LoVo (cell line): ENCODE measurements around the gene DCST1.

Experiments used
- DNase-seq: peaks from one replicate; pipeline ENCODE4 v3.0.0-alpha.2; 2016; ENCODE audit warnings: low spot score

DCST1 gene

DNA sequence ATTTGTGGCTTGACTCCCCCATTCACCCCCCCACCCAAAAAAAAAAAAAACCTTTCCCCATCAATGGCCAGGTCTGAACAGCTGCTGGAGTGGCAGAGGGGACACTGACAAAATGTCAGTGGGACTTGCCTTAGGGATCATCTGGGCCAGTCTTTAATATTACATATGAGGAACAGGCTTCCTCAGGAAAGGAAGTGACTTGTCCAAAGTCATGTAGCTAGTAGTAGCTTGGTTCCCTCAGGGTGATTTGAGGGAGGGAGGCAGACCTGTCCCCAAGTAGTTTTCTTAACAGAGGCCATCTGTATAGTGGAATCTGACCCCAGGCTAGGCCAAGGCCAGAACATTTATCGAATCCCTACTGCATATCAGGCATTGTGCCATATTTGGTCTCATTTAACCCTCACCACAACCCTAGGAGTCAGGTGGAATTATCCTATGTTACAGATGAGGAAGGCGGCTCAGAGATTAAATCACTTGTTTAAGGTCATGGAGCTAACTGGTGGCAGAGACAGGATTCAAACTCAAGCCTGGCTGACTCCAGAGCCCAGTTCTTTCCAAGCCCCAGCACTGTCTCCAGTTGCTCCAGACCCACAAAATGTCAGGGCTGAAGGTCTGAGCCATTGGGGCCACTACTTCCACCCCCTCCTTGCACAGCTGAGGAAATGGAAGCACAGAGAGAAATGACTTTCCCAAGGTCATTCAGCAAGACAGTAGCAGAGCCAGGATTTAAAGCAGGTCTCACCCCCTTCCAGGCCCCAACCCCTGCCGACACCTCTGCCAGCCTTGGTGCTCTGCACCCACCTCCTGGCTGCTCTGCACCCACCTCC, 20.6 kb upstream of the DCST1 start:
- no peak for DNase-seq

DNA sequence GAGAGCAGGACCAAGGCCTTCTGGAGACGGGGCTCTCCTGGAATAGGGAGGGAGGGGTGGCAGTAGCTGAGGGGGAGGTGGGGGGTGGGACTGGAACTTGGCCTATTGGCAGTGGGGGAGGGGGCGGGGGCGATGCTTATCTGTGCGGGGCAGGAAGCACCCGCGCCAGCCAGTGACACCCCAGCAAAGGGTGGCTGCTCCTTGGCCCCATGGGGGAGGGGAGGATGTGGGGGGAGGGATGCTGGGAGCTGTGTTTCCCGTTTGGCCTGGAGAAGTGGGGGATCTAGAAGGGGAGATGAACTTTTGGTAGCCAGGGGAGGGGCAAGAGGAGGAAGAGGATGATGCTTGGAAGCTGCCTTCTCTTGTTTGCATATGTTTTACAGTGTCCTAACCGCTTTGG, 20.0 kb upstream of the DCST1 start:
- DNase-seq = no peak

DNA sequence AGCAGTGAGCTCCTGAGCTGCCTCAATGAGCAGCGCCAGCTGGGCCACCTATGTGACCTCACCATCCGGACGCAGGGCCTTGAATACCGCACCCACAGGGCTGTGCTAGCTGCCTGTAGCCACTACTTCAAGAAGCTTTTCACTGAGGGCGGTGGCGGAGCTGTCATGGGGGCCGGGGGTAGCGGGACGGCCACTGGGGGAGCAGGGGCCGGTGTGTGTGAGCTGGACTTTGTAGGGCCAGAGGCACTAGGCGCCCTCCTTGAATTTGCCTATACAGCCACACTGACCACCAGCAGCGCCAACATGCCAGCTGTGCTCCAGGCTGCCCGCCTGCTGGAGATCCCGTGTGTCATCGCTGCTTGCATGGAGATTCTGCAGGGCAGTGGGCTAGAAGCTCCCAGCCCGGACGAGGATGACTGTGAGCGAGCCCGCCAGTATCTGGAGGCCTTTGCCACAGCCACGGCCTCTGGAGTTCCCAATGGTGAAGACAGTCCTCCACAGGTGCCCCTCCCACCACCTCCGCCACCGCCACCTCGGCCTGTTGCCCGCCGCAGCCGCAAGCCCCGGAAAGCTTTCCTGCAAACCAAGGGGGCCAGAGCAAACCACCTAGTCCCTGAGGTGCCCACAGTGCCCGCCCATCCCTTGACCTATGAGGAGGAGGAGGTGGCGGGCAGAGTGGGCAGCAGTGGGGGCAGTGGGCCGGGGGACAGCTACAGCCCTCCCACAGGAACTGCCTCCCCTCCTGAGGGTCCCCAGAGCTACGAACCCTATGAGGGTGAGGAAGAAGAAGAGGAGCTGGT, 18.7 kb upstream of the DCST1 start:
- no peak for DNase-seq

DNA sequence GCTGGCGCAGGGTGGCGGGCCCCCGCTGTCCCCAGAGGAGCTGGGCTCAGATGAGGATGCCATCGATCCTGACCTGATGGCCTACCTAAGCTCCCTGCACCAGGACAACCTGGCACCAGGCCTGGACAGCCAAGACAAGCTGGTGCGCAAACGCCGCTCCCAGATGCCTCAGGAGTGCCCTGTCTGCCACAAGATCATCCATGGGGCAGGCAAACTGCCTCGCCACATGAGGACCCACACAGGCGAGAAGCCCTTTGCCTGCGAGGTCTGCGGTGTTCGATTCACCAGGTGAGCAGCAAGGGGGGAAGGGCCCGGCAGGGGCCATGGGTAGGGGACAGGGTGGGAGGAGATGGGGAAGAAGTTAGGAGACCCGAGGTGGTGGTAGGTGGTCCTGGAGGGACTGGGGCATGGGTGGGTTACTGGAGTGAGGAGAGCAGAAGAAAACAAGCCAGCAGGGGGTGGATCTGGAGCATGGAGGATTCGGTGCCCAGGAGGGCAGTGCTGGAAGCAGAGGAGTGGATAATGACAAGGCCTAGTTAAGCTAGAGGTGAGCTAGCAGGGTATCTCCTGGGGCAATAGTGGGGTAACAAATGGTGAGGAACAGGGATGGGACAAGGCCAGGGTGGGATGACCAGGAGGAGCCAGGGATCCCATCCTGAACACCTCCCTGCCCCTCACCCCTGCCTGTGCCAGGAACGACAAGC, 17.9 kb upstream of the DCST1 start:
- DNase-seq = no peak

DNA sequence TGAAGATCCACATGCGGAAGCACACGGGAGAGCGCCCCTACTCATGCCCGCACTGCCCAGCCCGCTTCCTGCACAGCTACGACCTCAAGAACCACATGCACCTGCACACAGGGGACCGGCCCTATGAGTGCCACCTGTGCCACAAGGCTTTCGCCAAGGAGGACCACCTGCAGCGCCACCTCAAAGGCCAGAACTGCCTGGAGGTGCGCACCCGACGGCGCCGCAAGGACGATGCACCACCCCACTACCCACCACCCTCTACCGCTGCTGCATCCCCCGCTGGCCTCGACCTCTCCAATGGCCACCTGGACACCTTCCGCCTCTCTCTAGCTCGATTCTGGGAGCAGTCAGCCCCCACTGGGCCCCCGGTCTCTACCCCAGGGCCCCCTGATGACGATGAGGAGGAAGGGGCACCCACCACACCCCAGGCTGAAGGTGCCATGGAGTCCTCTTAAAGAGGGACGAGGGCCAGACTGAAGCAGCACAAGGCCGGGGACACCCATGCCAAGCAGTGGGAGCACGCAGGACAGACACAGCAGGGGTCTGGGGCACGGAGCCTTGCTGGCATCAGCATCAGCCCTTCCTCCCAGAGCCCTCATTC, 17.3 kb upstream of the DCST1 start:
- no peak for DNase-seq

DNA sequence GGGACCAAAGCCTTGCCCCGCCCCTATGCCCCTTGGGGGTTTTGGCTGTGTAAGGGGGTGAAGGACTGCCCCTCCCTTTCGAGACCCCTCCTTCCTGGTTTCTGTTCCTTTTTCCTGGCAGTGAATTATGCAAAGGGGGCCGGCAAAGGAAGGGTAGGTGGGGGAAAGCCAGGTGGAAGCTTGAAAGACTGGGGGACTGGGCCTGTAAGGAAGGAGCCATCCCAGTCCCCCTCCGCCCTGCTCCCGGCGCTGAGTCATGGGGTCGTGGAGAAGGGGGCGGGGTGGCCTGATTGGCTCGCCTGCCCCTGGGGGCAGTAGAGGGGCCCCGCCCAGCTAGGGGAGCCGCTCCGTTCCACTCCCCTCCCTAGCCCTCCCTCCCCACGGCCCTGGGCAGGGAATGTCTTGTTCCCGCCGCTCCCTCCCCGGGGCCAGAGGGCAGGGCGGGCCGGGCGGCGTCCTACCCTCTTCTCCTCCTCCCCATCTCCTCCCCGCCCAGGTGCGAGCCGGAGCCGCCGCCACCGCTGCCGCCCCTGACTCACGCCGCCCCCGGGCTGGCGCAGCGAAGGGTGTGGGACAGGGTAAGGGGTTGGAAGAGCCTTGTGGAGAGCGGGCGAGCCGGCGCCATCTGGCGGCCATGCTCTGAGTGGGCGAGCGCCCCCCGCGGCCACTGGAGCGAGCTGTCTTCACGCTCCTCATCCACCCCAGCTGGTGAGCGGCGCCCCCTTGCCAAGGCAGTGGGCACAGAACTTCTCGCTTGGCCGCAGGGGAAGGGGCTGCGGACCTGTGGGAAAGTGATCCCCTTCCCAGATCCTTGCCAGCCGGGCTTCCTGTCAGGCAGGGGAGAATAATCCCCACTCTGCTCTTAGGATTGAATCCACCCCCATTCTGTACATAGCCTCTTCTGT, 16.3 kb upstream of the DCST1 start:
- peak; percentile 93 for DNase-seq

DNA sequence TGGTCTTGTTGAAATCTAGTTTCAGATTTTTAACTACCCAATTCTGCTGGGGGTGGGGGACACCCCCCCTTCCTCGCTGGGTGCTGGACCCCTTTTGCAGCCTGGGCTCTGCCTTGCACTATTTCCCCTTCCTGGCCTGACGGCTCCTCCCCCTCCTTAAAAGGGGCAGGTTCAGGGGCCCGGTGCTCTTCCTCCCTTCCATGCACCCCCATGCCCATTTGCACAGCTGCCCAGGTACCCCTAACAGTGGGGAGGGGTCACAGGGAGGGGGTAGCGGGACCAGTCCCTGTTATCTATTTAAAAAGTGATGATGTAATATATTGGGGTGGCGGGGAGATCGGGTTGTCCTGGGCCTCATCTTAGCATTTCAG, 15.7 kb upstream of the DCST1 start:
- no peak for DNase-seq

DNA sequence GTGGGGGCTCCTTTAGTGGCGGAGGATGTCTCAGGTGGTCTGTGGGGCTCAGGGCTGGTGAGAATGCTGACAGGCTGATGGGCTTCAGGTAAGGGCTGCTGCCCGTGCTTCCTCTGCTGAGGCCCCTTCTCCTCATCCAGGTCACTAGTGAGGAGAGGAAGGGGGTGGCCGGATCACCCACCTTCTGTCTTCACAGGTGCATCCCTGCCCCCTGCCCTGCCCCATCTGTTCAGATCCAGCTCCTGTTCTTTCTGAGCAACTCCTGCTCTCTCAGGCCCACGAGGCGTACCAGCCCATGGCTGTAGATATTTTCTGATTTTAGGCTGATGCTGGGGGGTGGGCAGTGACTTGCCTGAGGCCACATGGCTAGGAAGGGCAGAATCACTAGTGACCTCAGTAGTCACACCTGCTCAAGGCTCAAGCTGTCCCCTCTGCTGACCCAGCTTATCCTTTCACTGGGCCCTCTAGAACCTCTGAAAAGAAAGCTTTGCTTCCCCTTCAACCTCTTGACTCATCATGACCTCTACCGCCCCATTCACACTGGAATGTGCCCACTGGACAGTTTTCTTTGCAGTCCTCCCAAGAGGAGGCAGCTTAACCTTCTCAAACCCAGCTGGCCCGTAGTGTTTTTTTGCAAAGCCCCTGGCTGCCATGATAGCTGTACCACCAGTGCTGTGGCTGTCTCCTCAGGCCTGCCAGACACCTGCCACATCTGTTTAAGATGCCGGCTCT, 14.8 kb upstream of the DCST1 start:
- no peak for DNase-seq

DNA sequence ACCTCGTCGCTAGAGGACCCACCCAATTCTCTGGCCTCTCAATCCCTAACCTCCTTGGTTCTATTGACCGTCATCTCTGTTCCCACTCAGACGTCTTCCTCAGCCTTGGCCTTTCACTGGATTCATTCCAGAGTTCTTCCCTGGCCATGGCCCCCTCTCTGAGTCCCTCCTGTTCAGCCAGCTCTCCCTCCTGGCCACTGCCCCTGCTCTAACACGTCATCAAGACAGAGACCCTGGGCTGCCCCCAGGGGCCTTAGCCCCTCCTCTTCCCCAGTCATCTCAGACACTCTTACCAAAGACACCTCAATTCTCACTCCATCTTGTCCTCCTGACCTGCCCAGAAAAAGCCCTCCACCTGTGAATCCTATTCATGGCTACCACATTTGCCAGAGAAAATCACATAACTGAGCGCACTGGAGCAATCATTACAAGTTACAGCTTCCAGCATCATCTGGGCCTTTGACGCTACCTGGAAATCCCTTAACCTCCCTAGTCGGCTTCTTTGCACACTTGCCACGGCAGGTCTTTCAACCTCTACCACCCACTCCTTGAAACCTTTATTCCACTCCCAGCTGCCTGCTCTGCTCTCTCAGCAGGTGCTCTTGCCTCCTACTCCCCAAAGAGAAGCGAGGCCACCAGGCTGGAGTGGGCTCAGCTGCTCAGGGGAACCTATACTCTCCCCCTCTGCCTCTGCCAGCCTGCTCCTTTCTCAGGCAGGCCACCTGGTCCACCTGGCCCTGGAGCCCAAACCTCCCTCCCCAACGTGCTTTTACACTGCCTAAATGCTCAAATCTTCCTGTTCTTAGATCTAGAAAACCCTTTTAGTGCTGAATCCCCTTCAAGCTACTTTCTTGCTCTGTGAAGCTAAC, 14.0 kb upstream of the DCST1 start:
- no peak for DNase-seq

DNA sequence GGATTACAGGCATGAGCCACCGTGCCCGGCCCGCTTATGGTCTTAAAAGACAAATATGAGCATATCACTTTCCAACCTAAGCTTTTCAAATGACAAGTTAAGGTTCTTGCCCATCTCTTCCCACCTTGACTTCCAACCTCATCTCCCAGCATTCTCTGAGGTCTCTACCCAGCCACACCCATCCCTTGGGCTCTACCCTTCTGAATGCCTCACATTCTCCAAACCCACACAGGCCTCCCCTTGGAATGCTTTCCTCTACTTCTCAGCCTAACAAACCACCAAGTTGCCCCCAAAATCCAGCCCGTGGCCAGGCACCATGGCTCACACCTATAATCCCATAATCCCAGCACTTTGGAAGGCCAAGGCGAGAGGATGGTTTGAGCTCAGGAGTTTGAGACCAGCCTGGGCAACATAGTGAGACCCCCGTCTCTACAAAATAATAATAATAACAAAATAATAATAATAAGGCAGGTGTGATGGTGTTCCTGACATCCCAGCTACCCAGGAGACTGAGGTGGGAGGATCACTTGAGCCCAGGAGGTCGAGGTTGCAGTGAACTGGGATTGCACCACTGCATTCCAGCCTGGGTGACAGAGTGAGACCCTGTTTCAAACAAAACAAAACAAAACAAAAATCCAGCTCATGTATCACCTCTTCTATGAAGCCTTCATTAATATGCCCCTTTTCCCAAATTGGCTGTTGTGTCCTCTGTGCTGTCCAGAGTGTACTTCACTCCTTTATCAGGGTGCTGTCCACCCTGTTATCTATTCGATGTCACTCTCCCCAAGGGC, 11.3 kb upstream of the DCST1 start:
- DNase-seq = peak; percentile 53

DNA sequence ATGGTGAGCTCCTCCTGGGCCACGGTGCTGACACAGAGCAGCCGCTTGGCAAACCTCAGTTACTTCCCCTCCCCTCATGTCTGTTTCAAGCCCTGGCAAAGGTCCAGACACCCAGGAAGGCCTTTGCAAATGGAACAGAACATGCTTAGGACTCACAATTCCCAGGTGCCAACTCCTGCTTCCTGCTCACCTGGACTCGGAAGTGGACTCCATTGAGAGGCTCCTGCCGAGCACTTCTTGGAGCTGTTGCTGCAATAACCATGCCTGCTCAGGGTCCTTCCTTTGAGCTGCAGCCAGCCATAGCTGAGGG, 10.7 kb upstream of the DCST1 start:
- no peak for DNase-seq

DNA sequence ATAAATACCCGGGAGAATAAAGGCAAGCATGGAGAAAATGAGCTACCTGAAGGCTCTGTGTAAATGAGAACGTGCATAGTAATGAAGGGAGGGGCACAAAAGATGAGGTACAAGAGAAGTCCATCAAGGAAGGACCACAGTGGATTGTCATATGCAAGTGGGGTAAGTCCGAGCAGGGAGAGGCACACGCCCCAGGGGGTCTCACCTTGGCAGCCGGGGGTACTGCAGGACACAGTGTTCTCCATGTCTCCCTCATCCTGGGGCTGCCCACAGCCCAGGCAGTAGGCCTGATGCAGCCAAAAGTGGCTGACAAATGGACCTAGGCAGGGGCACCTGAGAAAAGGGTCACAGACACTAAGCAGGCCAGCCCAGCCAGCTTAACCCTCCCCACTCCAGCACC, 10.0 kb upstream of the DCST1 start:
- DNase-seq = no peak

DNA sequence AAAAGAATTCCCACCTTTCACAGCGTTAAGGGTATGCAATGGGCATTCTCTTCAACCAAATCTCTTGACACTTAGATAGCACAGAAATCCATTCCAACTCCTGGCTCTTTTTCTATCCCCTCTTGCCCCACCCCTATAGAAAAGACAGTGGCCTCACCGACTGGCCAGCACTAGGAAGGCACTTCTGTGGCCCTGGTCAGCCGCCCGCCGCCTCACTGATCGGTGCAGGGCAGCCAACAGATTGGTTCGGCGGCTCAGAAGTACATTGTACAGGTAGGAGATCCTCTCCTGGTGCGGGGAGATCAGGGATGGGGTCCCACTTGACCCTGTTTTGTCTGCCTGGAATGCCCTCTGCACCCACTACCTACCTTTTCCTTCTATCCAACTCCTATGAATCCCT, 9.3 kb upstream of the DCST1 start:
- DNase-seq = no peak

DNA sequence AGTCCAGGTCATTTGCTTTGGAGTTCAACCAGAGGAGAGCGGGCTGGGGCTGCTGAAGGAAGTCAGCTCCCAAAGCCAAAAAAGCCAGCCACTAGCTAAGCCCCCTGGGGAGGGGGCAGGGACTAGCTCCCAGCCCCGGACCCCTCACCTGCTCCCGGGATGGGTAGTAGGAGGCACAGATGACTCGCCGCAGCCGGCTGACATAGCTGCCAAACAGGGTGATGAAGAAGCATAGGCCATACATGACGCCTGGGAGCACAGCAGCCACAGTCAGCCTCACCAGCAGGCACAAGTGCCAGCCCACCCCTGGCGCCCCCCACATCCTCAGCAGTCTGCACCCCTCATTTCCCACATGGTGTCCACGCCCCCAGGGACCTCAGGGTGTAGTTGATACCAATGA, 7.5 kb upstream of the DCST1 start:
- no peak for DNase-seq

DNA sequence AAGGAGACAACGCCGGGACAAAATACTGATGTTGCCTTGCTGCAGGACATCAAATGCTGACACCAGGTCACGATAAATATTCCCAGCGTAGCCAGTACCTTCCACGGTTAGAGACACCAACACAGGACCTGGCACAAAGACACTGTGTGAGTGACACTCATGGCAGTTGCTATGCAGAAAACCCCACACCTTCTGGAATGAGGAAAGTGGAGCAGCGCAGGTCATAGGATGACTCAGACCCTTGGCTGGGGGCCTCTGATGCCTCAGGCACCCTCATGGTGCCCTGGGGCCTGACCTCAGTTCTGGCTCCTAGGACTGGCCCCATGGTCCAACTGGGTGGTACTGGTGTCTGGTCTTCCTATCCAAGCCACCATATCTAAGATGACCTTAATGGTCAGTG, 7.0 kb upstream of the DCST1 start:
- DNase-seq = peak; percentile 41

DNA sequence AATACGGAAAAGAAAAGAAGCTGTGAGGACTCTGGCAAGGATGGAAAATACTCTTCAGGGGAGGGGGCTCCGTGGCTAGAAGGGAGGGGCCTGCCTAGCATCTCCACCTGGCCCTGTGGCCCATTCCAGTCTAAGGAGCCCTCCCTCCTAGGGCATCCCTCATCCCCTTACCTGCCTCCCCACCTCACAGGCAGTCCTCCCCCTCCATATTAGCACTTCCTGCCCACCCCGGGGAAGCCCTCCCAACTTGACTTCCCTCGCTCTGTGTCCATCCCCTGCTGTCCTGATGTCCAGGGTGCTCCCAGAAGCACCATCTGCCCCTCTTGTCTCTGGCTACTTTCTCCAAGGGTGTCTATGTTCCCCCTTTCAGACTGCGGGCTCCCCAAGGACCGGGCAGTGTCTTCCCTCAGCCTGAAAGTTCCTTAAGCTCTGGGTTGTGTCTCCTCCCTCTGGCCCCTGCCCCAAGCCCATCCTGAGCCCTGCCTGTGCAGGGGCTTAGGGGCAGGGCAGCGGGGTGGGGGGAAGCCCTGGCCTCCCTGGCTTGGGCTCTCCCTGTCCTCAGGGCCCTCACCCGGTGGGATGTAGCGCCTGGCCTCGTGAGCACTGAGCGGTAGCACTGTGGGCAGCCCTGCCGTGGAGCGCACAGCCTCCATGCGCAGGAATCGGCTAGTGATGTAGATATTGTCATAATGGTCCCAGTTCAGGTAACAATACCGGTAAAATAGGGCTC, 3.9 kb upstream of the DCST1 start:
- DNase-seq = no peak

DNA sequence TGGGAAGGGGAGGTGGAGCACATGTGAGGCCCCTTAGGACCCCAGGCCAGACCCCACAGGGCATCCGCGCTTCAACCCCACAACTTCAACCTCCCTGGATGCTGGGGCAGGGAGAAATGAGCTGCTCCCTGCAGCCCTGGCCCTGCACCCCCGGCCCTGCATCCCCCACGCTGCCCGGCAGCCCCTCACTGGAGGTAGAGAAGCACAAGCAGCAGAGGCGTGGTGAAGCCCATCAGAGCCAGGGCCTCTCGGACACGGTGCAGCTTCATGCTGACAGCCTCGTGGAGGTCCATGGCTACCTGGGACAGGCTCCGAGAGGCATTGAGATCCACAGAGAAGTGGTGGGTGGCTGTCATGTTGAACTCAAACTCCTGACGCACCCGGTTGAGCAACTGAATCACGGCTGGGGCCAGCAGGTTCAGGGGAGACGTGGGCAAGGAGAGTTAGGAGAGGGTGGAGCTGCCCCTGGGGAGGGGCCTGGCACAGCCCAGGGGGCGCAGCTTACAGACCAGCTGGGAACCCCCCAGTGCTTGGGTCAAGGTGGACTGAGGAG, 3.3 kb upstream of the DCST1 start:
- DNase-seq = no peak

DNA sequence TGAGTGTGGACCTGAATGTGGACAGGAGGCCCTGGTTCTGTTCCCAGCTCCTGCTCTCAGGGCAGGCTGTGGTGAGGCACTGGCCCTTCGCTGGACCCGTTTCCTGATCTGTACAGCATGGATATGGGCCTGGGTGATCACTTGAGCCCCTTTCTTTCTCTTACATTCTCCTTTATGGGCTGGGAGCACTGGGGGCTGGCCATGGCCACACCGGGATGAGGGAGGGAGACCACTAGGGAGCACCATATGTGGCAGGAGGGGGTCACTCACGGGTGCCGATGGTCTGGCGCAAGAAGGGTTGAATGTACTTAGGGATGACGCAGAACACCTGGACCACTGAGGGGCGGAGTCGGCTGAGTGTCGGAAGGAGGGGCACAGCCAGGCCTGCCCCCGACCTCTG, 2.7 kb upstream of the DCST1 start:
- no peak for DNase-seq
